Neural cell (in vitro differentiated cells): ENCODE measurements around the gene RTP5. TPM values are rescaled to one million over a fixed set of nuclear protein-coding genes. Genes with fewer than 3 reads are reported as not detected.

ENCODE experiments used
- H2AFZ ChIP-seq: fragments of 200-600, 300-800 bp; sonication (generic), shearing (Covaris generic); 2 replicates; pipeline ENCODE4 v1.6.0; 2014; ENCODE audit warnings: low read depth, mild to moderate bottlenecking, antibody characterized with exemption, low read length, moderate library complexity
- H3F3A ChIP-seq: fragments of 200-600 bp; shearing (Covaris generic); 2 replicates; pipeline ENCODE4 v1.6.1; 2016; ENCODE audit warnings: mild to moderate bottlenecking, moderate library complexity, mixed read lengths, antibody characterized with exemption, low read length; ENCODE audit not compliant: insufficient read depth, poor library complexity, severe bottlenecking
- H3K27ac ChIP-seq: fragments of 200-600, 300-800 bp; sonication (generic), shearing (Covaris generic); 2 replicates; pipeline ENCODE4 v1.5.1; 2014; ENCODE audit warnings: mild to moderate bottlenecking, low read length, moderate library complexity
- H3K27me3 ChIP-seq: fragments of 300-800, 200-600 bp; sonication (generic), shearing (Covaris generic); 2 replicates; pipeline ENCODE4 v1.6.0; 2014; ENCODE audit warnings: mild to moderate bottlenecking, low read depth, low read length, moderate library complexity; ENCODE audit not compliant: insufficient read depth
- H3K36me3 ChIP-seq: fragments of 300-800, 200-600 bp; sonication (generic), shearing (Covaris generic); 2 replicates; pipeline ENCODE4 v1.5.1; 2014; ENCODE audit warnings: mild to moderate bottlenecking, antibody characterized with exemption, low read length, moderate library complexity; ENCODE audit not compliant: insufficient read depth
- H3K4me2 ChIP-seq: fragments of 300-800, 200-600 bp; sonication (generic), shearing (Covaris generic); 2 replicates; pipeline ENCODE4 v1.6.0; 2014; ENCODE audit warnings: mild to moderate bottlenecking, low read length
- H3K4me3 ChIP-seq: fragments of 300-800, 200-600 bp; sonication (generic), shearing (Covaris generic); 2 replicates; pipeline ENCODE4 v1.5.1; 2014; ENCODE audit warnings: mild to moderate bottlenecking, low read length, moderate library complexity
- H3K79me2 ChIP-seq: fragments of 200-600 bp; shearing (Covaris generic); replicated peaks from 2 replicates; pipeline ENCODE4 v1.6.0; 2014; ENCODE audit warnings: mild to moderate bottlenecking, low read length, moderate library complexity; ENCODE audit not compliant: insufficient read depth
- H3K9ac ChIP-seq: fragments of 300-800, 200-600 bp; sonication (generic), shearing (Covaris generic); 2 replicates; pipeline ENCODE4 v1.6.1; 2016; ENCODE audit warnings: mild to moderate bottlenecking, low read length, mixed read lengths
- H3K9me2 ChIP-seq: fragments of 200-600 bp; shearing (Covaris generic); 2 replicates; pipeline ENCODE4 v1.6.1; 2016; ENCODE audit warnings: mild to moderate bottlenecking, low read length, mixed read lengths; ENCODE audit not compliant: insufficient read depth
- H3K9me3 ChIP-seq: fragments of 200-600, 300-800 bp; sonication (generic), shearing (Covaris generic); 2 replicates; pipeline ENCODE4 v1.6.1; 2016; ENCODE audit warnings: mild to moderate bottlenecking, mixed run types, low read length, moderate library complexity, mixed read lengths
- H4K20me1 ChIP-seq: fragments of 200-600 bp; shearing (Covaris generic); 2 replicates; pipeline ENCODE4 v1.6.1; 2016; ENCODE audit warnings: mild to moderate bottlenecking, mixed run types; ENCODE audit not compliant: insufficient read depth
- EP300 ChIP-seq: fragments of 450-650 bp; conservative IDR thresholded peaks from 2 replicates; pipeline ENCODE4 v1.6.1; 2014; ENCODE audit warnings: antibody characterized with exemption, mild to moderate bottlenecking, moderate library complexity; ENCODE audit not compliant: poor library complexity, severe bottlenecking
- EZH2 ChIP-seq: fragments of 200-600, 300-800 bp; shearing (Covaris generic), sonication (generic); IDR thresholded peaks from 2 replicates; pipeline ENCODE4 v1.6.1; 2014; ENCODE audit warnings: antibody characterized with exemption, low read length, borderline replicate concordance, mild to moderate bottlenecking; ENCODE audit not compliant: insufficient read depth, poor library complexity, severe bottlenecking
- MXI1 ChIP-seq: fragments of 450-650 bp; conservative IDR thresholded peaks from 2 replicates; pipeline ENCODE4 v1.6.1; 2014; ENCODE audit warnings: antibody characterized with exemption, mild to moderate bottlenecking; ENCODE audit not compliant: poor library complexity, severe bottlenecking
- POLR2AphosphoS5 ChIP-seq: IDR thresholded peaks from 2 replicates; pipeline ENCODE4 v1.6.1; 2012
- RAD21 ChIP-seq: fragments of 450-650 bp; conservative IDR thresholded peaks from 2 replicates; pipeline ENCODE4 v1.6.1; 2014; ENCODE audit warnings: antibody characterized with exemption, mild to moderate bottlenecking, moderate library complexity
- SMC3 ChIP-seq: fragments of 450-650 bp; conservative IDR thresholded peaks from 2 replicates; pipeline ENCODE4 v1.6.1; 2014; ENCODE audit warnings: antibody characterized with exemption, mild to moderate bottlenecking, moderate library complexity; ENCODE audit not compliant: poor library complexity
- TAF1 ChIP-seq: IDR thresholded peaks from 2 replicates; pipeline ENCODE4 v1.6.1; 2012; ENCODE audit warnings: low read depth
- polyA plus RNA-seq: library from polyadenylated mRNA; depleted of rRNA; stranded (reverse); fragments of >200 nt; gene quantifications from 2 replicates; pipeline ENCODE4 v1.2.3, GENCODE V29; 2014
- TF ChIP-seq, protein P1 (sequence below): fragments of 450-650 bp; IDR thresholded peaks from 2 replicates; pipeline ENCODE4 v1.5.1; 2014; ENCODE audit warnings: antibody characterized with exemption, mild to moderate bottlenecking, moderate library complexity; ENCODE audit not compliant: poor library complexity, severe bottlenecking
- TF ChIP-seq, protein P2 (sequence below): IDR thresholded peaks from 2 replicates; pipeline ENCODE4 v1.6.1; 2012; ENCODE audit warnings: borderline replicate concordance

Gene RTP5
- polyA plus RNA-seq, 1 donor from 2014 or later, result 1.8 TPM

DNA sequence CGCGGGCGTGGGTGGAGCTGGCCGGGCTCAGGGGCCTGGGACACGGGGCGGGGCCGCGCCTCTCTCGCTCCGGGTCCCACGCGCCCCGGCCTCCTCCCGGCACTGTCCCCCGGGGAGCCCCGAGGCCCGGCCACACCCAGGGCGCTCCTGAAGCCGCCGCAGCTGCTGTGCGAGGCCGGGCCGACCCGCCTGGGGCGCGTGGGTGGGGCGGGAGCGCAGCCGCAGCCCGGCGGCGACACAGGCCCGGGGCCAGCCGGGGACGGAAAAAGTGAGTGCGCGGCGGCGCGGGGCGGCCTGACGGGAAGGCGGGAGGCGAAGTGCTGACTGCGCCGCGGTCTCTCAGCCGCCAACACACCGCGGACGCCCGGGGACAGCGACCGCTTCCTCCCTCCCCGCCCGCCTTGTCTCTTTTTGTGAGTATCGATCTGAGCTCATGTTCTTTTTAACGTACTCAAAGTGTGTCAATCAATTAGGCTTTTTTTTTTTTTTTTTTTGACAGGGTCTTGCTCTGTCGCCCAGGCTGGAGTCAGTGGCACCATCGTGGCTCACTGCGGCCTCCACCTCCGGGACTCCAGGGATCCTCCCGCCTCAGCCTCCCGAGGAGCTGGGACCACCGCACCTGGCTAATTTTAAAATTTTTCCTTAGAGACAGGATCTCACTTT lies 25.3 kb upstream of the RTP5 start (continued):
- no peak for TF ChIP-seq TAF1

GRCh38 chr2:241844831-241845578 lies 24.5 kb upstream of the RTP5 start:
- no peaks in the 10 kb centered on the region for H4K20me1 ChIP-seq
- H3K79me2 ChIP-seq, result no peaks in the 10 kb centered on the region
- peaks cover 4% of the 10 kb centered on the region for H3K27me3 ChIP-seq
- no peaks in the 10 kb centered on the region for H3K36me3 ChIP-seq
- H3K9me3 ChIP-seq, result no peaks in the 10 kb centered on the region
- no peaks in the 10 kb centered on the region for H3K9me2 ChIP-seq
- H2AFZ ChIP-seq, result no peak overlapping the region
- TF ChIP-seq POLR2AphosphoS5, result no peak
- TF ChIP-seq, protein P1, sequence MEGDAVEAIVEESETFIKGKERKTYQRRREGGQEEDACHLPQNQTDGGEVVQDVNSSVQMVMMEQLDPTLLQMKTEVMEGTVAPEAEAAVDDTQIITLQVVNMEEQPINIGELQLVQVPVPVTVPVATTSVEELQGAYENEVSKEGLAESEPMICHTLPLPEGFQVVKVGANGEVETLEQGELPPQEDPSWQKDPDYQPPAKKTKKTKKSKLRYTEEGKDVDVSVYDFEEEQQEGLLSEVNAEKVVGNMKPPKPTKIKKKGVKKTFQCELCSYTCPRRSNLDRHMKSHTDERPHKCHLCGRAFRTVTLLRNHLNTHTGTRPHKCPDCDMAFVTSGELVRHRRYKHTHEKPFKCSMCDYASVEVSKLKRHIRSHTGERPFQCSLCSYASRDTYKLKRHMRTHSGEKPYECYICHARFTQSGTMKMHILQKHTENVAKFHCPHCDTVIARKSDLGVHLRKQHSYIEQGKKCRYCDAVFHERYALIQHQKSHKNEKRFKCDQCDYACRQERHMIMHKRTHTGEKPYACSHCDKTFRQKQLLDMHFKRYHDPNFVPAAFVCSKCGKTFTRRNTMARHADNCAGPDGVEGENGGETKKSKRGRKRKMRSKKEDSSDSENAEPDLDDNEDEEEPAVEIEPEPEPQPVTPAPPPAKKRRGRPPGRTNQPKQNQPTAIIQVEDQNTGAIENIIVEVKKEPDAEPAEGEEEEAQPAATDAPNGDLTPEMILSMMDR, result no peak
- no peak for TF ChIP-seq EP300
- TF ChIP-seq MXI1, result no peak
- no peak for TF ChIP-seq EZH2
- TF ChIP-seq, protein P2, sequence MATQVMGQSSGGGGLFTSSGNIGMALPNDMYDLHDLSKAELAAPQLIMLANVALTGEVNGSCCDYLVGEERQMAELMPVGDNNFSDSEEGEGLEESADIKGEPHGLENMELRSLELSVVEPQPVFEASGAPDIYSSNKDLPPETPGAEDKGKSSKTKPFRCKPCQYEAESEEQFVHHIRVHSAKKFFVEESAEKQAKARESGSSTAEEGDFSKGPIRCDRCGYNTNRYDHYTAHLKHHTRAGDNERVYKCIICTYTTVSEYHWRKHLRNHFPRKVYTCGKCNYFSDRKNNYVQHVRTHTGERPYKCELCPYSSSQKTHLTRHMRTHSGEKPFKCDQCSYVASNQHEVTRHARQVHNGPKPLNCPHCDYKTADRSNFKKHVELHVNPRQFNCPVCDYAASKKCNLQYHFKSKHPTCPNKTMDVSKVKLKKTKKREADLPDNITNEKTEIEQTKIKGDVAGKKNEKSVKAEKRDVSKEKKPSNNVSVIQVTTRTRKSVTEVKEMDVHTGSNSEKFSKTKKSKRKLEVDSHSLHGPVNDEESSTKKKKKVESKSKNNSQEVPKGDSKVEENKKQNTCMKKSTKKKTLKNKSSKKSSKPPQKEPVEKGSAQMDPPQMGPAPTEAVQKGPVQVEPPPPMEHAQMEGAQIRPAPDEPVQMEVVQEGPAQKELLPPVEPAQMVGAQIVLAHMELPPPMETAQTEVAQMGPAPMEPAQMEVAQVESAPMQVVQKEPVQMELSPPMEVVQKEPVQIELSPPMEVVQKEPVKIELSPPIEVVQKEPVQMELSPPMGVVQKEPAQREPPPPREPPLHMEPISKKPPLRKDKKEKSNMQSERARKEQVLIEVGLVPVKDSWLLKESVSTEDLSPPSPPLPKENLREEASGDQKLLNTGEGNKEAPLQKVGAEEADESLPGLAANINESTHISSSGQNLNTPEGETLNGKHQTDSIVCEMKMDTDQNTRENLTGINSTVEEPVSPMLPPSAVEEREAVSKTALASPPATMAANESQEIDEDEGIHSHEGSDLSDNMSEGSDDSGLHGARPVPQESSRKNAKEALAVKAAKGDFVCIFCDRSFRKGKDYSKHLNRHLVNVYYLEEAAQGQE, result no peak
- TF ChIP-seq RAD21, result no peak
- TF ChIP-seq SMC3, result no peak
- TF ChIP-seq TAF1, result no peak
- no peak overlapping the region for H3K9ac ChIP-seq
- H3K4me2 ChIP-seq, result no peak overlapping the region
- H3F3A ChIP-seq, result no peaks in the 10 kb centered on the region
- H3K27ac ChIP-seq, result no peak overlapping the region
- no peak overlapping the region for H3K4me3 ChIP-seq

- H3F3A ChIP-seq, result no peaks in the 10 kb centered on the region
- H4K20me1 ChIP-seq, result no peaks in the 10 kb centered on the region
- no peak overlapping the region for H3K4me2 ChIP-seq
- no peaks in the 10 kb centered on the region for H3K36me3 ChIP-seq
- no peaks in the 10 kb centered on the region for H3K9me2 ChIP-seq
- no peak overlapping the region for H2AFZ ChIP-seq
- no peak overlapping the region for H3K9ac ChIP-seq
- no peaks in the 10 kb centered on the region for H3K79me2 ChIP-seq
- TF ChIP-seq RAD21, result no peak
- no peak for TF ChIP-seq TAF1
- TF ChIP-seq EZH2, result no peak
- TF ChIP-seq, protein P1, result no peak
- no peak for TF ChIP-seq MXI1
- TF ChIP-seq, protein P2, result no peak
- no peak for TF ChIP-seq EP300
- TF ChIP-seq SMC3, result no peak
- no peak for TF ChIP-seq POLR2AphosphoS5
- peaks cover 4% of the 10 kb centered on the region for H3K27me3 ChIP-seq
- H3K9me3 ChIP-seq, result no peaks in the 10 kb centered on the region
- H3K4me3 ChIP-seq, result no peak overlapping the region
- no peak overlapping the region for H3K27ac ChIP-seq
Measured at GRCh38 chr2:241846406-241846805, 23.1 kb upstream of the RTP5 start.
